ENCODE data around the gene PTPRT.

The PTPRT gene

DNA sequence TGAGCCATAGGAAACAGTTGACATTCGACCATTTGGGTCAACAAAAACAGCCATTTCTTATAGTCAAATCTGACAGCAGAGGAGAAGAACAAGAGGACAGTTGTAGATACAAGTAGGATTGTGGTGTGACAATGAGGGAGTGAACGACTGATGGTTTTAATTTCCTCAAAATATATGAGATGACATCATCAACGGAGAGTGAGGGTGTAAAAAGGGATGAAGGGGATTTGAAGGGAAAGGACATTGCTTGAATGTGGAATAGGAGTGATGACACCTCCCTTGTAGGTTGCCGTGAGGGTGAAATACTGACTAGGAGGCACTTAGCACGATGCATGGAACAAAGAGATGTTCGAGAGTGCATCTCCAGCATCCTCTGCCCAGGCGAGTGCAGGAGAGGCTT, 1071.7 kb downstream of the PTPRT start:
- no peak for DNase-seq (ENCODE audit: low spot score)

DNA sequence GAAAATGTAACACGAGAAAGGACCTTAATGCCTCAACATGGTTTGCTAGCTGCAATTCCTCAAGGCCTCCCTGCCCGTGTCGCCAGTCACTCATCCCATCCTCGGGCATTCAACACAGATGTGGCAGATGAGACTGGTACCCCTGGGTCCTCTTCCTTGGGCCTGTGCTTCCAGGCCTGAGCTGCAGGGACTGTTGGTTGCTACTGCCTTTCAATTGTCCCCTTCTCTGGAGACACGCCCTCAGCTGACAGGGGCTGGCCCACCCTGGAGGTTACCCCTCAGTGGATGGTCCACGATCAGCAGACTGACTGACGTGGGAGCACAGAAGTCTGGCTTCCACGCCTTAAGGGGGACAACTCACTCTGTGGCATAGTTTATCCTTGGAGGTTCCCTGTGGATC, 1076.5 kb downstream of the PTPRT start:
- DNase-seq (ENCODE audit: low spot score) = no peak

DNA sequence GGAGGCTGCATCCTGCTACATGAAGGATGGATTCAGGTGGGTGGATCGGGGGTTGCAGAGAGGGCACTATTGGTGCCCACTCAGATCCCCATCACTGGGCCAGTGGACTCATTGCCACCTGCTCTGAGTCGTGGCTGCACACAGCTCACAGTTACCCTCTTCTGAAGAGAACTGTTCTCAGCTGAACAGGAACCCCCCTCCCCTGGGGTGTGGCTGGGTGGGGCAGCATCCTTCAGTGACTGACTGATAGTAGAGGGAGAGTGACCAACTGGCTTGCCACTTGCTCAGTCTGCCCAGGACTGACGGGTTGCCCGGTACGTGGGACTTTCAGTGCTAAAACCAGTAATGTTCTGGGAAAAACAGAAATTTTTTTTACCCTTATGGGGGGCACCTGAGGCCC, 1077.5 kb downstream of the PTPRT start:
- DNase-seq (ENCODE audit: low spot score) = no peak

DNA sequence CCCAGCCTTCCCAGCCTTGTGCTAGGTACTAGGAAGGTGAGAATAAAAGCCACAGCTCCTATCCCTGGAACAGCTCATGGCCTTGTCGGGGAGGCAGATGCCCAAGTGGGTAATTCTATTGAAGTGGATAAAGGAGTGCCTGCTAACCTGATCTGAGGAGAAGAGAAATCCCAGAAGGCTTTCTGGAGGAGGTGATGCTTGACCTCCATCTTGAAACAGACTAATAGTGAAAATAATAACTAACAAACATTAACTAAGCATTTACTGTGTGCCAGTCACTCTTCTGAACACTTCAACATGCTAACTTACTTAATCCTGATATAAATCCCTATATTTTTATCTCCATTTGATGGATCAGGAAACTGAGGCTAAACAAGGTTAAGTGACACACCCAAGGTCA, 1078.4 kb downstream of the PTPRT start:
- no peak for DNase-seq (ENCODE audit: low spot score)

DNA sequence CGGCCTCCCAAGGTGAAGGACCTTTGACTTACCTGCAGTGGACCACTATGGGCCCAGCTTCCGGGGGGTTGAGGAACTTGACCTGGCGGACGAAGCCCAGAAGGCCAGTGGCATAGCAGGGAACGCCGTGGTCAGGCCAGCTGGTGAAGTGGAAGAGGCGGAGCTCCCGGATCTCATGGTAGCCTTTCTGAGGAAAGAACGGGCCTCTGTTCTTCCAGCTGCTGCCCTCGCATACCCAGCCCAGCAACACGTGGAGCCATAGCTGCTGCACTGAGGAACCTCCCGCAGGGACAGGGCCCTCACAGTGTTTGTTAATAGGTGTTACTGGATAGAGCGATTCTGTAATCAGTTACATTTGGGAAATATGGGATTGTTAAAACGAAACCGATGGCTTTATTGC, 1079.4 kb downstream of the PTPRT start:
- DNase-seq (ENCODE audit: low spot score) = no peak

DNA sequence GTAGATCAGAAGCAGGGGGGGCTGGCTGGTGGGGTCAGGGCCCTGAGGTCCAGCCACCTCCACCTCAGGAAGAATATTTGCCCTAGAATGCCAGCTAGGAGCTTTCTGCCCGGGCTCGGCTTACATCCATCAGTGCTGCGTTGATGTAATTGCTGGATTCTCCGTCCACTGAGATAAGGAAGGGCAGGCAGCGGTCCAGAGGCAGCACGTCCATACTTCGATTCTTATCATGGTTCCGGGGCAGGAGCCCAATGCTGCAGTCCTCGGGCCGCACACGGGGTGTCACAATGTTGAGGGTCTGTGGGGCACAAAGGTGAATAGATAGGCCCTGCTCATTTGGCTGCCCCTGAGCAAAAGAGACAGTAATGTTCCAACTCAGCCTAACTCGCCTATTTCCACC, 1087.7 kb downstream of the PTPRT start:
- DNase-seq (ENCODE audit: low spot score) = no peak

DNA sequence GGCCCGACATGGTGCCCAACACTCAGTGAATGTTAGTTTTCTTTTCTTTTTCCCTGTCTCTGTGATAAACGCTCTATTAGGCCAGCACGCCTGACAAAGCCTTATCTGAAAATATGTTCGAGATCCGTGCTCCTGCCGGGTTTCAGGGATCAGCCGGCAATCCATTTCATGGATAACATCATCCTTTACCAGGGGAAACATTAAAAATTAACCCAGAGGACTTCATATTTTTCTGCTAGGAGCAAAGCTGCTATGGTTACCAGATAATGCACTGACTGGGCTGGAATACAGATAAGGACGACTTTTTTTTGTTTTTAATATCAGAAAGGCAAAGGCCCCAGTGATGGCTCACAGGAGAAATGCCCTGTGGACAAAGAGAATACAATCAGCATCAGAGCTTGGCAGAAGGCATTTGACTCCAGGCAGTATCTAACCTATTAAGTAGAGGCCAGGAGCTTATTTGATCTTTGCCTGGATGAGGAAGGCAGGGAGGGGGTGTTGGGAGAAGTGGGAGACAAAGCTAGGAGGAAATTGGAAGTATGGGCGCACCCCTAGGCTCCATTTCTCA, 1089.5 kb downstream of the PTPRT start:
- DNase-seq (ENCODE audit: low spot score) = no peak

DNA sequence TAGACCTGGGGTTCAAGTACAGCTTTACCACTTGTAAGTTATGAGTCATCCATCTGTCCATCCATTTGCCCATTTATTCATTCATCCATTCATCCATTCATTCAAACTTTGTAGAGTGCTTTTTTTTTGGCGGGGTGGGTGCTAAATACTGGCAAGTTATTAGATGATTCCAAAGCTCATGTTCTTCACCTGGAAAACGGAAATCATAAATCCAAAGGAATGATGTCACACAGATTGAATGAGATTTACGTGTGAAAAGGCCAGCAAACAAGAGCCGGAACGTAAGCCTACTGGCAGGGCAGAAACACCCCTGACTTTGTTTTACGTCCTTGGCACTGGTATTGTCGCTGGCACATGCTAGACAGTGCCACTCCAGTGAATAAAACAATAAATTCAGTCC, 1090.6 kb downstream of the PTPRT start:
- no peak for DNase-seq (ENCODE audit: low spot score)

DNA sequence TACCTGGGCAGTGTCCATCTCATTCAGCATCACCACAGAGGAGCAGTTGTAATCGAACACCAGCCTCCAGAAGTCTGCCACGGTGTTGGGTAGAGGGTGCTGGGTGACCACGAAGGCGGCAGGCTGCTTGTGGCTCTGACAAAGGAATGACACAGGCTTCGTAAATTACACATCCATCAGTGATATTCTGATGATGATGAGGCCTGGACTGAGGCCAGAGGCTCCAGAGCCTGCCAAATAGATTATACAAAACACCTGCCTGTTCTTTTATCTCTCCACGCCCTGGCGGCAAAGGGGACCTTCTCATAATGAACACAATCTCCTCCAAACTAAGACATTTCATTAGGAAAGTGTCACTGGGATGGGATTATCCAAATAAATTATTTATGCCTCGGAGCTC, 1091.3 kb downstream of the PTPRT start:
- DNase-seq (ENCODE audit: low spot score) = no peak

DNA sequence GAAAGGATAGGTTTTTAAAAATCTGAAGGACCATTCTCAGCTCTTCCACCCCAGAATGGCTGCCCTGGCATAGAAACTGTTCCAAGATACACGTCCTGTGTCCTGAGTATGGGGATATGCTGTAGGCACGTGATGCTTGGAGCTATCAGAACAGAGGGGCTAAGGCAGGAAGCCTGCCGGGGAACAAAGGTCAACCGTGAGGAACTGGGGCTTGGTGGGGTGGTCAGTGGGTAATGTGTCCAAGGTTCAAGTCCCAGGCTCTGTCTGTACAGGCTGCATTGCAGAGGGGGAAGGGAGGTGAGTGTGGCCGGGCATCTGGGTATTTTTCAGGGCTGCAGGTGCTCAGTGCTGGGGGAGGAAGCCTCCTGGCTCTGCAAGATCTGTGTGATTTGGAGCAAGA, 1092.0 kb downstream of the PTPRT start:
- DNase-seq (ENCODE audit: low spot score) = no peak

DNA sequence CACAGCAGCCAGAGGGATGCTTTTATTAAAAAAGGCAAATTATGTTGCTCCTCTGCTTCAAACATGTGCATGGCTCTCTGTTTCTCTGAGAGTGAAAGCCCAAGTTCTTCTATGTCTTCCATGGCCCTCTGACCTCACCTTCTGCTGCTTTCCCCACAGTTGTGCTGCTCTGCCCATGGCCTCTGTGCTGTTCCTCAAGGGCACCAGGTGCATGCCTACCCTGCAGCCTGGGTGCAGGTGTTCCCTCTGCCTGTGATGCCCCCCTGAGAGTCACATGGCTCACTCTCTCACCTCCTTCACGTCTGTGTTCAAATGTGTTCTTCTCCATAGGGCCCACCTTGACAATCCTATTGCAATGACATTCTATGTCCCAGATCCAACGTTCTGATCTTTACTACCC, 1094.5 kb downstream of the PTPRT start:
- no peak for DNase-seq (ENCODE audit: low spot score)

DNA sequence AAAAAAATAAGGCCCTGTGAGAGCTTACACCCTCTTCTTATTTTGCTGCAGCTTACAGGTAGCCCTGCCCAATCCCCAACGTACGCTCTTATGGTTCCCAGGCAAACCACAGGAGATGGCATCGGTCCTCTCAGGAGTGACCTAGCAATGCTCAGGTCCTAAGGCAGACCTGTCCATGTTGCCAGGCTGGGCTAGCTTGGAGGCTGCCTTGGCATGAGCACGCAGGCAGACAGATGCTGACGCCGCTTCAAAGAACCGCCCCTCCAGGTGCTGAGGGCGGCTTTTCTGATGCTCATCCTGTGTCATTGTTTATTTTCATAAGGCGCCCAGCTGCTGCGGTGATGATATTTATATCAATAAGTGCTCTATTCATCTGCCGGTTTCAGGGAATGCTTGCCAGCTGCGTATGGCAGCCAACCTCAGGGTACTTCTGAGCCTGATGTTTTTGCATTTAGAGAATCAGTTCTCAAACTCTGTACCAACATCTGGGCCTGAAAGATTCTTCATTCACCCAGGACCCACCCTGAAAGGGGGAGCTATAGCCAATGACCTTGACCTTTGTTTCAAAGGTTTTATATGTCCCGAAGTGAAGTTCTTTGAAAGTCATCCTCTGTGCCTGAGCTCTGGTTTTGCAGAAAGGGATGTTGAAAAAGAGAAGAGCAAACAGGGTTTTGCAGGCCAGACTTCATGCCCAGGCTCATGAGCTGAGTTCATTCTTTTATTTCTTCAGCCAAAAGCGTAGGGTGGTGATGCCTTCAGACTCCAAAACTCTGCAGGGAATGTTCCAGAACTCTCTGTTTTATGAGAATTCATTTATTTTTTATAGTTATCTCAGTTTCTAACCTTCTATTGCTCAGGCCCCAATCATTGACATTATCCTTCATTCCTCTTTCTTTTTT, 1095.9 kb downstream of the PTPRT start:
- no peak for DNase-seq (ENCODE audit: low spot score)

DNA sequence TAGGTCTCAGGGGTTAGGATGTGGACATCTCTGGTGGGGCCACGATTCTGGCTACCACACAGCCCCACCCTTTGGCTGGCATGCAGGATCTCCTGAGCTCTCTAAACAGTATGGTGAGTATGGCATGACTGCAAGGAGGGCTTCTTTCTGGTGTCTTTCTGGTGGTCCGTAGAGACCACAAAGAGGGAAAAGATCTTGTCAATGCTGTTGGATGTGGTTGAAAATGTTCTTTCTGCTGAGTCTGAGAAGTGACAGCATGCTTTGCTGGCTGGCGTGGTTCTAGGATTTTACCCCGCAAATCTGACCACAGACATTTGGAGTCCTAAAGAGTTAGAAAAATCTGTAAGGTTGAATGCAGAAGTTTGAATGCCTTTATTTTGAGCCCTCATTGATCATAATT, 1096.7 kb downstream of the PTPRT start:
- no peak for DNase-seq (ENCODE audit: low spot score)

DNA sequence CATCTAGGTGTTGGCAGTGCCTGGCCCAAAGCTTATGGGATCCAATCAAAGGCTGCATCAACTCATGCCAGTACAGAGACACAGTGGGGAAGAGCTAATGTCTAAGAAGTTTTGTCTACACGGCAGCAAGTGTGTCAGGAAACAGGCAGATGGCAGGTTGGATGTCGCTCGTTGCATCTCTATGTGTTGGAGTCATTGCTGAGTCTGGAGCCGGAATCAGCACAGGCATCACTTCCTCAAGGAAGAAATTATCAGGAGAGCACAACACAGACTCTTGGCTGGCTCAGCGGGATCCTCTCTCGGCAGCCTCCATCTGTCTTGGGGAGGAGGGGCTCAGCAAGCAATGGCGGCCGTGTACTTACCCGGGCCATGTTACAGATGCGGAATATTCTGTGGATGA, 1104.3 kb downstream of the PTPRT start:
- DNase-seq (ENCODE audit: low spot score) = no peak

DNA sequence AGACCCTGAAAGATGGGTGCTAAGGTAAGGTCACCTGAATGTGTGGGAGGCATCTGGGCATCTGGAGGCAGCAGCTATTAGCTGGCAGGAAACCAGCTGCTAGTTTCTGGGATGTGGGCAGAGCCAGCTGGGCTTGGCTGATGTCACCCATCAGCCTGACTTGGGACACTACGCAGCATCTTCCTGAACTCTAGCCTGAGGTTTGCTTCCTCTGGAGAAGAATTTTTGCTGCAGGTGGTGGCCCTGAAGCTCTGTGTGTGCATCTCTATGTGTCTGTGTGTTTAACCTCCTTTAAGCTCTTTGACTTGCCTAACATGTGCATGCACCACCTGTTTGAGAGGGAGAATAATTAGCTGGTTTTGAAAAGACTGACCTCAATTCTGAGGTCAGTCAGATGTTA, 1106.4 kb downstream of the PTPRT start:
- no peak for DNase-seq (ENCODE audit: low spot score)

DNA sequence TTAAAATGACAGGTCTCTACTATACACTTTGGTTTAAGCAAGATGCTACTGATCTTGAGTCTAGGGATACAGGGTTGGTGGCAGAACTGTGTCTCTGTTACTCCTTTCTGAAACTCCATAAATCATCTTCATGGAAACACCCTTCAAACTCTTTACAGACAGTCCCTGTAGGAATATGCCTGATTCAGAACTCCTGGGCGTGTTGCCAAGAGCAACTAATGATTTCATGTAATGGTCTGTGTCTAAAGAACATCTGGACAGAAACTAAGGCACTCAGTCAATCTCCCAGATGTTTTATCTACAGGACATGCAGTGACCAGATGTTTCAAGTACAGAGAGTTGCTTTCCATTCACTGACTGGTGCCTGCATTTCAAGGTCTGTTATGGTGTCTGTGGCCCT, 1107.1 kb downstream of the PTPRT start:
- DNase-seq (ENCODE audit: low spot score) = no peak

DNA sequence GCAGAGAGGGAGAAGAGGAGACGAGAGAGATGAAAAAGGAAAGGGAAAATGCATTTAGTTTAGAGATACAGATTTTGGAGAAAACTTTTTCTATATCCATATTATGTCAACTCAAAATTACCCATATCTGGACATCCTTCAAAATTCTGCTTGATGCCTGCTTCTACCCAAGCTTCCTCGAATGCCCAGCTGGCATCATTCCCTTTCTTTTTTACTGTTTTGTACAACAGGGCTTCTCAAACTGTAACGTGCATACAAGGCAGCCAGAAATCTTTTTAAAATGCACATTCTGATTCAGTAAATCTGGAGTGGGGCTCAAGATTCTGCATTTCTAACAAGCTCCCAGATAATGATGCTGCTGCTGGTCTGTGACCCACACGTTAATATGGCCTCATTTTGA, 1108.8 kb downstream of the PTPRT start:
- no peak for DNase-seq (ENCODE audit: low spot score)

DNA sequence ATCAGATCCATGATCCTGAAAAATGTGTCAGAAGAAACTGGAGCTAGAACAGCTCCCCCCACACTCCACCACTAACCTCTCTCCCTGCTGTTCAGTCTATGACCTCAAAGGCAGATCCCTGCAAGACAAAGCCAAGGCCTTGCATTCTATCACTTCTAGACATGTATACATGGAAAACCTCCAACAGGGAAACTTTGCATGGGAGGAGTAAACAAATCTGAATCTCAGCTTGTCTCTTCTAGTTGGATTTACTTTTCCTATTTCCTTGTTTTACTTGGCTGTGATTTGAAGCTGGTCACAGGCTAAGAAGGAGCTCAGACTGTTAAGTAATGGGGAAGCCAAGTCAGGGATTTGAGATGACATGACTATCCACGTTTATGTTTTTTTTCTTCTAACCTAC, 1114.8 kb downstream of the PTPRT start:
- DNase-seq (ENCODE audit: low spot score) = no peak

DNA sequence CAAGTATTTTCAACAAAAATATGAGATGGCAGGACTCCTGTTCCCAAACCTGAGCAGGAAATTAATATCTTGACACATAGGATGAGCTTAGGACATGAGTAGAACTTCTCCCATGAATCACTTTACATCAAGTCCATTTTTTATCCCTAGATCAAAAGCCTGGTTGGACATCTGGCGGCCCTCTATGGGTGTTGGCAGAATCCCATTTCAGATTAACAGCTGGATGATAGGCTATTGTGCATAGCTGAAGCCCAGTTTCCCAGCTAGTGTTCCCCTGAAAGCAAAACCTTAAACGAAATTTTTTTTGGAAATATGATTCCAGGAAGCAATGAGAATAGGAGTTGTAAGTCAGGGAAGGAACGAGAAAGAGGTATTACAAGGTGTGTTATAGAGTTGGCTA, 1122.1 kb downstream of the PTPRT start:
- no peak for DNase-seq (ENCODE audit: low spot score)

DNA sequence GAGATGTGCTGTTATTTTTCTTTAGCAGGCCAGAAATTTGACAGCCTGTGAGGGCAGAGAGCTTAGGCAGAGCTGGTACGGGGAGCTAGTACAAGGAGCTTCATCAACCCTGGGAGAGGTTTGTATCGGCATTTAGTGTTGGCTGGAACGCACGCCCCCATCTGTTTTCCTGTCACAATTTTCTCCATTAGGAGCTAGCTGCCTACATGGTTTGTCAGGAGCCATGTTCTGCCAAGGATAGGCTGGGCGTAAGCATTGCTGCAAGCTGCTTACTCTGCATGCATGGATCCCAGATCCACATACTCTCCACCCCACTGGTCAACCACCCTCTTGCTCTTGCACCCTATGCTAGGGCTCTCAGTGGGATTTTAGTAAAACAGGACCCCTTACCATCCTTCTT, 1122.5 kb downstream of the PTPRT start:
- no peak for DNase-seq (ENCODE audit: low spot score)

DNA sequence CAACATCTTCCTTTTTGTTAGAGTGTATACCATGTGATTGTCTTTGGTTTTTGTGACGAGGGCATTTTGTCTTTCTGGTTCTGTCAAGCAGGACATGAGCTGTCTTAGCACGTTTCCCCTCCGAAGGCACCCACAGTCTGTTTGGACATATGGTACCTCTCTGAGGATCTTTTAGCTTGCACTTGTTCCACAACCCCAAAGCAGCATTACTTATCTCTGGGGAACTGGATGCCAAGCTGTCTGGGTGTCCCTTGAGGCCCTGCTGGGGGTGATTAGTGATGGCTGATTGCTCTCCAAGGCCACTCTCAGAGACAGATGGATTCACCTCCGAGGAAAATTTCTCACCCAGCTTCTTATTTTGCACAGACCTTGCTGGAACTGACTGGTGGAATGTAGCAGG, 1126.6 kb downstream of the PTPRT start:
- DNase-seq (ENCODE audit: low spot score) = no peak

DNA sequence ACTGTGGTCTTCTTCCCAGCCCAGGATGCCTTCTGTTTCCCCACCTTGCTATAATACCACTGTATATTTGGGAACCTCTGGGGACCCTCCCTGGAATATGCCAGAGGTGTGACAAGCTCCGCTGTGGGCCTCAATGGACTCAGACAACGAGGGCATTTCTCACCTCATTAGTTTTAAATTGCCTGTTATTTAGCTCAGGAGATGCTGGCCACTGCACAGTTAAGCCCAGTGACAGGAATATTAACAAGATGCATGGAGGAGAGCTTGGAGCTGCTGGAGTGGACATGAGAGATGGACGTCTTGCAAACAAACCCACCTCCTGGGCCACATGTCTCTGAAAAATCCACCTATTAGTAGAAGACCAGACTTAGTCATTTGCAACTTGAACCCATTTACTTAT, 1136.4 kb downstream of the PTPRT start:
- no peak for DNase-seq (ENCODE audit: low spot score)

DNA sequence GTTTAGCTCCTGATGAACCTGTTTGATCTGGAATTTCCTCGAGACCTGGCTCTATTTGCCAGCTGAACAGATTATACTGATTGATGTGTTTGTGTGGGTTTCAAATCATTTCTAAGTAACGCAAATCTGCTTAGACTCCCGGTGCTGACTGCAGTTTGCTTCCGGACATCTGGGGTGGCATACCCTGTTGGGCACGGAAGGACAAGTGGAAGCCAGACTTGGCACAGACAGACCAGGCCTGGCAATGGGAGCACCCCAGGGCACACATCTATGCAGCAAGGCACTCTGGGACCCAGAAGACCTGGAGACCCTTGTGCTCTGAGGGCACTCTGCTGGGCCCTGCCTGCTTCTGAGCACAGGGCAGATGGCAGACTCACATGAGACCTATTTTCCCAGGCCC, 1137.8 kb downstream of the PTPRT start:
- no peak for DNase-seq (ENCODE audit: low spot score)

All from cerebellar cortex (tissue), 1 donor.